Stimulated activated CD8-positive, alpha-beta memory T cell treated with anti-CD3 and anti-CD28 coated beads, Interleukin-4, amount 100 ng/mL, for 24 hours (primary cell): ENCODE results near the gene ZNF443.
"Not testable (repeated sequence)": the region's sequence is repeated elsewhere in the genome, so short reads cannot be mapped to it uniquely, and the experiment has no call there.

Source experiments
- DNase-seq: peaks from one replicate; pipeline ENCODE4 v3.0.0-alpha.2; 2020; ENCODE audit warnings: low read depth

The ZNF443 gene

DNA sequence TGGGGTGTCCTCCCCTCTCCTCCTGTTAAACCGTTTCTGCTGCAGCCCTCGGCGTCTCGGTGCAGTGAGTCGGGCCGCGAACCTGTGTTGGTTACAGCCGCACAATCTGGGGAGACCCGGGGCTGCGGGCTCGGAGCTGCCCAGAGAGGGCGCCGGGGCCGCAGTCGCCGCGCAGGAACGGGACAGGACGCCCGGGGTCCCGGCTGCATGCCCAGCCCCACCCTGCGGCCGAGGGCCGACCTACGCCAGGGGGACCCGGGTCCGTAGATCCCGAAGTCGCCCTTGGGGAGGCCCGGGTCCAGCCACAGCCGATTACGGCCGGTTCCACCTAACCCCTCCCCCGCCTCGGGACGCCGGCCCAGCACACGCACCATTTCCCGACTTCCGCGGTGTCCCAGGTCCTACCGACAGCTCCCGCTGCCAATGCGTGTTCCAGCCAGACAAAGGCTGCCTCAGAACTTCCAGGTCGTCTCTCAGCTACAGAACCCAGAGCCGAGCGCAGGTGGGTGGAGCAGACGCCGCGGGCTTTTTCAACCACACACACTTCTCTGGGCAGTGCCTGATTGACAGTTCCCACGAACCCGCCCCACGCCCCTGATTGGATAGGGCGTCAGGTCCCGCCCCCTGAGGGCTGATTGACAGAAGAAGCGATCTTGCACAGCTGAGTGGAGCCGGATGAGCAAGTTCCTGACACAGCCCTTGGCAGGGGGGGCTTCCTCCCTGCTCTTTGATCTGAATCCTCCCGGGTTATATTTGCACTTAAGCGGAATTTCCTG is at the start of gene ZNF443:
TSS of gene ZNF443 (minus strand) at position 481 of the 776 bp plus-strand sequence. CDS start at position 374, 107 bp downstream.
- DNase-seq = peak; percentile 99

DNA sequence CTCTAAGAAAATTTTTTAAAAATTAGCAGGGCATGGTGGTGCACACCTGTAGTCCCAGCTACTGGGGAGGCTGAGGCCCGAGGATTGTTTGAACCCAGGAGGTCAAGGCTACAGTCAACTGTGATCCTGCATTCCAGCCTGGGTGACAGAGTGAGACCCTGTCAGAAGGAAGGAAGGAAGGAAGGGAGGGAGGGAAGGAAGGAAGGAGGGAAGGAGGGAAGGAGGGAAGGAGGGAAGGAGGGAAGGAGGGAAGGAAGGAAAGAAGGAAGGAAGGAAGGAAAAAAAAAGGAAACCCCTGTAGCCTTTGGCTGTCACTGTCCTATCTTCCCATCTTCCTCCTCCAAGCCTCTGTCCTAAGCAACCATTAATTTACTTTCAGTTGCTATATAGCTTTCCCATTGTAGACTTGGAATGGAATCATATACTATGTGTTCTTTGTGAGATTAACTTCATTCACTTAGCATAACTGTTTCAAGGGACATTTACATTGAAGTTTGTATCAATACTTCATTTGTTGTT is 45.5 kb upstream of the ZNF443 start:
- DNase-seq = not testable (repeated sequence)

GRCh38 chr19:12485571-12485970 is 44.8 kb upstream of the ZNF443 start:
- DNase-seq = no peak

GRCh38 chr19:12485052-12485416 is 44.2 kb upstream of the ZNF443 start:
- no peak for DNase-seq

- peak; percentile 84 for DNase-seq
These were observed 43.7 kb upstream of the ZNF443 start, which contains the start of gene ZNF709 for GRCh38 chr19:12484371-12485051. ZNF709 (minus strand) TSS chr19:12484816; CDS start chr19:12484657, 159 bp downstream.

- DNase-seq = no peak
These were observed 43.2 kb upstream of the ZNF443 start for GRCh38 chr19:12484011-12484370.

- DNase-seq = no peak
These were observed 41.7 kb upstream of the ZNF443 start for GRCh38 chr19:12482509-12482886.

- DNase-seq = no peak
These were observed 41.1 kb upstream of the ZNF443 start for GRCh38 chr19:12481781-12482508.

DNA sequence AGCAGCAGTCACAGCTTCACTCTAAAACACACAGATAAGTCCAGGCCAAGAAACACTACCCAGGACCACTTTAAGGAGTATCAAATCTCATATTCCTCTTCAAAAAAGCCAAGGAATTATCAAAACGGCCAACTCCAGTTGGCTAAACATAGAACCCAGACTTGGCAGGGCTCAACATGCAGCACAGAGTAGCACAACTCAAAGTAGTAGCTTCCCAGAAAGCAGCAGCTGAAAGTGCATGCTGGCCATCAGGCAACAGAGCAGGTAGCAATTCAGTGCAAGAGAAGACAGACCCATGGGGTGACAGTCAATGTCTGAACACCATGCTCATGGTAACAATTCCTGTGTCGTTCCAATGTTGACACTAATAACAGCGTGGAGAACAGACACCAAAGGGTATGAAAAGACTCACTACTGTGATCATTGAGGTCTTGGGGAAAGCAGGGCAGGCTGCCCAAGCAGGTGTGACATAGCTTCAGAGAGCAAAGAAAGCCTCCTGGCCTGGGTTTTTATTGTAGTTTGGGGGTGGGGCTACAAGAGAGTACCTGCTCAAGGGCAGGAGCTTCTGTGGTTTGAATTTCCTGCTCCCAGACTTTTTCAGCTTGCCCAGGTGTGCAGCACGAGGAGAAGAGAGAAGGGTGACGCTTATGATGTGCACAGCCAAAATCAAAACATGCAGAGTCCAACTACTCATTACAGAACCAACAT is 37.6 kb upstream of the ZNF443 start:
- no peak for DNase-seq

DNA sequence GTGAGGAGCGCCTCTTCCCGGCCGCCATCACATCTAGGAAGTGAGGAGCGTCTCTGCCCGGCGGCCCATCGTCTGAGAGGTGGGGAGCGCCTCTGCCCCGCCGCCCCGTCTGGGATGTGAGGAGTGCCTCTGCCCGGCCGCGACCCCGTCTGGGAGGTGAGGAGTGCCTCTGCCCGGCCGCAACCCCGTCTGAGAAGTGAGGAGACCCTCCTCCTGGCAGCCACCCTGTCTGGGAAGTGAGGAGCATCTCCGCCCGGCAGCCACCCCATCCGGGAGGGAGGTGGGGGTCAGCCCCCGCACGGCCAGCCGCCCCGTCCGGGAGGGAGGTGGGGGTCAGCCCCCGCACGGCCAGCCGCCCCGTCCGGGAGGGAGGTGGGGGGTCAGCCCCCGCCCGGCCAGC is 26.8 kb upstream of the ZNF443 start:
- DNase-seq = not testable (repeated sequence)

GRCh38 chr19:12465211-12465610 is 24.4 kb upstream of the ZNF443 start:
- no peak for DNase-seq

- no peak for DNase-seq
These were observed 23.9 kb upstream of the ZNF443 start for GRCh38 chr19:12464769-12465168.

GRCh38 chr19:12464139-12464538 is 23.3 kb upstream of the ZNF443 start:
- not testable (repeated sequence) for DNase-seq

GRCh38 chr19:12453495-12453894 is 12.7 kb upstream of the ZNF443 start:
- no peak for DNase-seq

GRCh38 chr19:12450844-12451243 is 10.0 kb upstream of the ZNF443 start:
- DNase-seq = no peak

- DNase-seq = no peak
These were observed 8.0 kb upstream of the ZNF443 start for GRCh38 chr19:12448808-12449207.

DNA sequence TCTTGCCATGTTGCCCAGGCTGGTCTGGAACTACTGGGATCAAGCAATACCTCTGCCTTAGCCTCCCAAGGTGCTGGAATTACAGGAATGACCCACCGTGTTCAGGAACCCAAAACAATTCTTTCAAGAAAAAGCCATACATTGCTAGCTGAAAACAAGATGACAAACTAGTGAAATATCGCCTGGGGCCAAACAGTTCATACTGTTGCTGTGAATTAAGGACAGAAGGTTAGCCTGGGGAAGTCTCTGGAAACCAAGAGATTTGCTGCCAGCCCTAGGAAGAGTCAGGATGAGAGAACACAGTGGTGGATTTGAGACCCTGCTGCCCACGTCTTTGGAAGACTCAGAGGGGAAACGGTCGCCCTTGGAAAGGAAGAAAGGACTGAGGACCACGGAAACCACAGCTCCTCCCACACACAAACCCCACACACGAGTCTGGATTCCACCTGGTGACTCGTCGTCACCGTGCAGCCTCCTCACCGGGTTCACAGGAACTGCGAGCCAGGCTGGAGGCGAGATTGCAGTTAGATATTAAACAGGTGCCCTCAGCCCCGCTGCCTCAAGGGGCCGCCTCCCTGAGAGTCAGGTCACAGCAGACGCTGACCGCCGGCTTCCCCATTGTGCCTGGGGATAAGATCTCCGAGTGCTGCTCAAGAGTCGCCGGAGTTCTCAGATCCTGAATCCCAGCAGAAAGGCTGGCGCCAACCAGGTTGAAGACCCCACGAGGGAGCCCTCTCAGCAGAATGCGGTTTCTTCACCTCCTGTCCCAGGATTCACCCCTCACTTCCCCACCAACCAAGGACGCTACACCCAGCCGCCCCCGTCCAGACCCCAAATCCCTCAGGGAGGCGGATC is 908 bp downstream of the ZNF443 start:
- DNase-seq = peak; percentile 48

DNA sequence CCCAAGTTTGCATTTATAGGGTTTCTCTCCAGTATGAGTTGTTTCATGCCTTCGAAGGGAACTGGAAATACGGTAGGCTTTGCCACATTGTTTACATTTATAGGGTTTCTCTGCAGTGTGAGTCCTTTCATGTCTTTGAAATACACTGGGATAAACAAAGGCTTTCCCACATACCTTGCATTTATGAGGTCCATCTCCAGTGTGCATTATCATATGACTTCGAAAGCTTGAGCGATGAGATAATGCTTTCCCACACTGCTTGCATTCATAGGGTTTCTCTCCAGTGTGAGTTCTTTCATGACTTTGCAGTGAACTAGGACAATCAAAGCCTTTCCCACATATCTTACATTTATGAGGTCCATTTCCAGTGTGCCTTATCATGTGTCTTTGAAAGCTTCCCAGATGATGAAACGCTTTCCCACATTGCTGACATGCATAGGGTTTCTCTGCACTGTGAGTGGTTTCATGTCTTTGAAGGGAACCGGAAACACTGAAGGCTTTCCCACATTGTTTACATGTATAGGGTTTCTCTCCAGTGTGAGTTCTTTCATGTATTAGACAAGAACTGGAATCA is 10.0 kb downstream of the ZNF443 start:
- not testable (repeated sequence) for DNase-seq

- no peak for DNase-seq
These were observed 14.9 kb downstream of the ZNF443 start for GRCh38 chr19:12425888-12426274.

GRCh38 chr19:12425236-12425887 is 15.5 kb downstream of the ZNF443 start:
- no peak for DNase-seq
